WERI-Rb-1 (cell line): ENCODE data around the gene CCDC39.

Experiments used
- DNase-seq: peaks from one replicate; pipeline ENCODE4 v3.0.0-alpha.2; 2020
- H3K27ac ChIP-seq: fragments of 250-450 bp; sonication (Bioruptor Pico); 2 replicates; pipeline ENCODE4 v1.5.1; 2020; ENCODE audit warnings: mild to moderate bottlenecking, moderate library complexity
- H3K27me3 ChIP-seq: fragments of 250-450 bp; sonication (Bioruptor Pico); 2 replicates; pipeline ENCODE4 v1.5.1; 2021; ENCODE audit warnings: mild to moderate bottlenecking, low read depth, moderate library complexity; ENCODE audit not compliant: insufficient read depth, severe bottlenecking
- H3K36me3 ChIP-seq: fragments of 250-450 bp; sonication (Bioruptor Pico); 2 replicates; pipeline ENCODE4 v1.5.1; 2020; ENCODE audit warnings: mild to moderate bottlenecking, moderate library complexity
- H3K4me3 ChIP-seq: 2 replicates; pipeline ENCODE4 v1.5.1; 2011; ENCODE audit warnings: low read depth, mild to moderate bottlenecking, control low read depth, low read length
- H3K9me3 ChIP-seq: fragments of 250-450 bp; sonication (Bioruptor Pico); 2 replicates; pipeline ENCODE4 v1.5.1; 2021; ENCODE audit warnings: mild to moderate bottlenecking, moderate library complexity; ENCODE audit not compliant: severe bottlenecking
- CTCF ChIP-seq: IDR thresholded peaks from 2 replicates; pipeline ENCODE4 v1.5.1; 2011; ENCODE audit warnings: low read depth, mild to moderate bottlenecking, control low read depth, inconsistent platforms, low read length

The CCDC39 gene

GRCh38 chr3:180700941-180701340 lies 21.7 kb upstream of the CCDC39 start:
- DNase-seq, result no peak
- Histone ChIP-seq H3K4me3 (no peak overlapping the region), H3K36me3 (no peaks in the 10 kb centered on the region), H3K27me3 (no peaks in the 10 kb centered on the region), H3K27ac (no peak overlapping the region), H3K9me3 (no peaks in the 10 kb centered on the region)
- TF ChIP-seq CTCF, result no peak

- H3K27me3 ChIP-seq, result no peaks in the 10 kb centered on the region
These were observed 19.5 kb upstream of the CCDC39 start for GRCh38 chr3:180698760-180699270.

GRCh38 chr3:180694321-180694720 lies 15.0 kb upstream of the CCDC39 start:
- Histone ChIP-seq H3K27ac (no peak overlapping the region), H3K27me3 (no peaks in the 10 kb centered on the region), H3K9me3 (no peaks in the 10 kb centered on the region), H3K4me3 (no peak overlapping the region), H3K36me3 (no peaks in the 10 kb centered on the region)
- no peak for TF ChIP-seq CTCF
- no peak for DNase-seq

More at GRCh38 chr3:180698760-180699270, 19.5 kb upstream of the CCDC39 start:
- no peak for TF ChIP-seq CTCF
- Histone ChIP-seq H3K27ac (no peak overlapping the region), H3K9me3 (no peaks in the 10 kb centered on the region), H3K36me3 (no peaks in the 10 kb centered on the region), H3K4me3 (no peak overlapping the region)
- no peak for DNase-seq

GRCh38 chr3:180693656-180694055 lies 14.4 kb upstream of the CCDC39 start:
- H3K36me3 ChIP-seq, result no peaks in the 10 kb centered on the region
- no peaks in the 10 kb centered on the region for H3K27me3 ChIP-seq
- no peaks in the 10 kb centered on the region for H3K9me3 ChIP-seq
- no peak overlapping the region for H3K27ac ChIP-seq
- DNase-seq, result no peak
- no peak for TF ChIP-seq CTCF
- no peak overlapping the region for H3K4me3 ChIP-seq

GRCh38 chr3:180690061-180690460 lies 10.8 kb upstream of the CCDC39 start:
- H3K4me3 ChIP-seq, result no peak overlapping the region
- no peak for DNase-seq
- H3K27me3 ChIP-seq, result no peaks in the 10 kb centered on the region
- no peak for TF ChIP-seq CTCF
- no peak overlapping the region for H3K27ac ChIP-seq
- no peaks in the 10 kb centered on the region for H3K36me3 ChIP-seq
- H3K9me3 ChIP-seq, result no peaks in the 10 kb centered on the region

GRCh38 chr3:180684807-180685206 lies 5.5 kb upstream of the CCDC39 start:
- no peak for TF ChIP-seq CTCF
- Histone ChIP-seq H3K36me3 (no peaks in the 10 kb centered on the region), H3K27me3 (no peaks in the 10 kb centered on the region), H3K4me3 (no peak overlapping the region), H3K27ac (no peak overlapping the region), H3K9me3 (no peaks in the 10 kb centered on the region)
- no peak for DNase-seq
